ENCODE results near the gene PHTF2. TPM values are rescaled to one million over a fixed set of nuclear protein-coding genes. Genes with fewer than 3 reads are reported as not detected.

The PHTF2 gene
- total RNA-seq, 2 experiments from 2014 or later: 24.5 to 25.3 TPM

DNA sequence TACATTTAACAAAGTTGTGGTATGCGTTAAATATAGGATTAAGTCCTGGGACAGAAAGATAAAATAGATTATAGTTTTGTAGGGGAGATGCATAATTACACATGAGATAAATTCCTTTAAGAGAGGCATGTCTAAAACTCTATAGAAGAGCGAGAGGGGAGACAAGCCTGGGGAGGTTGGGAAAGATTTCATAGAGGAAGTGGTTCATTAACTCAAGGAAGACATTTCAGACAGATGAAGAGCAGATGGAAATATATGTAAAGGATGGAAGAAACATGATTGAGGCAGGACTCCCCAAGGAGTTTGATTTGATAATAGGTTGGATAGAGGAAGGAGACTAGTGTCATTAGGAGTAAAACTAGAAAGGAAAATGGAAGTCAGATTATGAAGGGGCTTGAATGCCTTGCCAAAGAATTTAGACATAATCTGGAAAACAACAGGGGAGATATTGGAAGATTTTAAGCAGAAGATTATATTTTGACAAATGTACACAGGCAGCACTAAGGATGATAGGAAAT lies 96.1 kb downstream of the PHTF2 start:
- CTCF ChIA-PET: no interaction called here
- Mint-ChIP-seq H3K27ac (no peak overlapping the region), H3K27me3 (ENCODE audit: low read depth) (no peaks in the 10 kb centered on the region), H3K9me3 (no peaks in the 10 kb centered on the region), H3K4me3 (no peak overlapping the region), H3K36me3 (ENCODE audit: low read depth) (peaks cover 3% of the 10 kb centered on the region), H3K4me1 (ENCODE audit: low read depth) (peaks cover 2% of the 10 kb centered on the region)
- intact Hi-C loops (cut with micrococcal nuclease): no loop called here
- DNase-seq: no peak

DNA sequence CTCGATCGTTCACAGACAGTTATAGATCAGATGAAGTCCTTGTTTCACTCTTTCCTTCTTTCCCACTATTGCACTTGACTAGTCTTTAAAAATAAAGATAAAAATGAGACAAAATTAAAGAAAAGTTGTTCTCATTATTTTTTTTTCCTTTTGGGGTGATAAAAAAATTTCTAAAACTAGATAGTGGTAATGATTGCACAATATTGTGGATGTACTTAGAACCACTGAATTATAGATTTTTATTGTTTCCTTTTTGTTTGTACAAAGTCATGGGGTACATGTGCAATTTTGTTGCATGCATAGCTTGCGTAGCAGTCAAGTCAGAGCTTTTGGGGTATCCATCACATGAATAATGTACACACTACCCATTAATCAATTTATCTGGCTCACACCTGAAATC lies 97.3 kb downstream of the PHTF2 start:
- CTCF ChIA-PET: interaction anchor here (0.6 kb wide), 1 partner anchor 136 kb away, joined by 3 read pairs; no protein-coding TSS in a partner anchor
- Mint-ChIP-seq H3K4me3 (no peak overlapping the region), H3K9me3 (no peaks in the 10 kb centered on the region), H3K4me1 (ENCODE audit: low read depth) (no peaks in the 10 kb centered on the region), H3K36me3 (ENCODE audit: low read depth) (no peaks in the 10 kb centered on the region), H3K27me3 (ENCODE audit: low read depth) (no peaks in the 10 kb centered on the region), H3K27ac (no peak overlapping the region)
- intact Hi-C loops (cut with micrococcal nuclease): no loop called here
- DNase-seq: no peak

DNA sequence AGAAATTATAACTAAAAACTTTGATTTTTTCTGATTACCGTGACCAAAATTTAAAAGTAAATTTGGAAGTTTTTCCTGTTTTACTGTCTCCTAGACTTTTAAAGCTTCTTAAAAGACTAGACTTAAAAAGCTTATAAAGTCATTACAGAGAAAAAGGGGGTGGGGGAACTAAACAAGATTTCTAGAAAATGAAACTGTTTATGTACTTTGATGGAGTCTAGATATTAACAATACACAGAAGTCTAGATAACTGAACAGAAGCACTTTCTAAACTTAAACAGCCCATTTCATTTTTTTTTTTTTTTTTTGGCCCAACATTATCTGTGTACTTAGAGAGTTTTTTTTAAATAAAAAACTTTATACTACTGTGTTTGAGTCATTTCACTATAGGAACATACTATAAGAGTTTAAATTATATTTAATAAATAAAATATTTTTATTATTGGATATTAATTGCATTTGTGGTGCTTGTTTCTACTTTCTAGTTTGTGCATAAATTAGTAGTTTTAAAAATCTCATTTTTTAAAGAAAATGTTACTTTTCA lies 98.5 kb downstream of the PHTF2 start:
- H3K4me3 Mint-ChIP-seq: no peak overlapping the region
- intact Hi-C loops (cut with micrococcal nuclease): no loop called here
- no peaks in the 10 kb centered on the region for H3K9me3 Mint-ChIP-seq
- H3K4me1 Mint-ChIP-seq (ENCODE audit: low read depth): no peaks in the 10 kb centered on the region
- CTCF ChIA-PET: interaction anchor here (0.6 kb wide), 1 partner anchor 9 kb away, joined by 3 read pairs; no protein-coding TSS in a partner anchor
- no peaks in the 10 kb centered on the region for H3K36me3 Mint-ChIP-seq (ENCODE audit: low read depth)
- H3K27me3 Mint-ChIP-seq (ENCODE audit: low read depth): no peaks in the 10 kb centered on the region
- no peak for DNase-seq
- H3K27ac Mint-ChIP-seq: no peak overlapping the region

DNA sequence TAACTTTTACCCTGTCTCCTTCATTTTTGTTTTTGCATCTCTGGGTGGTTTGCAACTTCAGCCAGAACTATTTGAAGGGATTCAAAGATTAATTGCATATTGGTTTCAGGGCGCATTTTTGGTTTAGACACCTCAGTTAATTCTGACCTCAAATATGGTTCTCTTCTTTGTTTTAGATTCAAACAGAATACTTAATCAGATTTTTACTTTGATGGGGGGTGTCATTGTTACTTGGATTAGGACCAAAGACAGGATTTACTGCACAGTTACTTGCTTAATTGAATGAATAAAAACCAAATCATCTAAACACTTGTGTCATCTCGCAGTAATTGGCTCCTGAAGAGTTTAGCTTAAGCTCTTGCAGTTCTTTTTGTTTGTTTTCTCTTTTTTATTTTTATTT lies 100.9 kb downstream of the PHTF2 start:
- no peaks in the 10 kb centered on the region for H3K9me3 Mint-ChIP-seq
- no peak overlapping the region for H3K27ac Mint-ChIP-seq
- H3K4me1 Mint-ChIP-seq (ENCODE audit: low read depth): no peaks in the 10 kb centered on the region
- H3K27me3 Mint-ChIP-seq (ENCODE audit: low read depth): no peaks in the 10 kb centered on the region
- DNase-seq: no peak
- H3K36me3 Mint-ChIP-seq (ENCODE audit: low read depth): no peaks in the 10 kb centered on the region
- intact Hi-C loops (cut with micrococcal nuclease): no loop called here
- H3K4me3 Mint-ChIP-seq: no peak overlapping the region
- CTCF ChIA-PET: interaction anchor here (1.0 kb wide), 1 partner anchor 18 kb away, joined by 3 read pairs; no protein-coding TSS in a partner anchor

DNA sequence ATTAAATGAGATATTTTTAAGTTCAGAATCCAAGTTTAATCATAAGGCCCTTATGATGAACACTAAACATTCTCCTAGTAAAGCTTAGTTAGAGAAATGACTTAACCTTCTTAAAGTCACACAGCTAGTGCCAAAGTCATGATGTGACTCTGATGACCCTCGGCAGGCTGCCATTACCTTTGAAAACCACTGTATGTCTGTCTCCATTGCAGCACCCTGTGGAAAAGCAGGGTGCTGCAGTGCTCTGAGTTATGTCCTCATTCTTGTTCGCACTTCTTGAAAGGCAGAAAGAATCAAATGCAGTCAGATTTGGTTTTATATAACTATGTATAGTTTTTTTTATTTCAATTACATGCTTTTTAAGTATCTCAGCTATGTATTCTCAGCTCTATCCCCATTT lies 105.0 kb downstream of the PHTF2 start:
- no peaks in the 10 kb centered on the region for H3K27me3 Mint-ChIP-seq (ENCODE audit: low read depth)

DNA sequence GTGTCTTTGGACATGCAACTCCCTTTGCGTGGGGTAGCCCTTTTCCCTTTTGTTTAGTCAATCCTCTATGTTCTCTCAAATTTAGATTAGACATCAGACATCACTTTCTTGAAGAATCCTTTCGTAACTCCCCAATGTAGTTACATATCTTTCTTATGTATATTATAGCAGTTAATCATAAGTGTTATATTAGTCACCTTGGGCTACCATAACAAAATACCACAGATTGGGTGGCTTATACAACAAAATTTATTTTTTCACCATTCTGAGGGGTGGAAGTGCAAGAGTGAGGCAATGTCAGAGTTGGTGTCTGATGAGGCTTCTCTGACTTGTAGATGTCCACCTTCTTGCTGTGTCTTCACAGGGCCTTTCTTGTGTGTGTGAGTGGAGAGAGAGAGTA lies 105.7 kb downstream of the PHTF2 start:
- intact Hi-C loops (cut with micrococcal nuclease): no loop called here
- no peak for DNase-seq
- Mint-ChIP-seq H3K27ac (no peak overlapping the region), H3K4me3 (no peak overlapping the region), H3K36me3 (ENCODE audit: low read depth) (peaks cover 1% of the 10 kb centered on the region), H3K4me1 (ENCODE audit: low read depth) (no peaks in the 10 kb centered on the region), H3K27me3 (ENCODE audit: low read depth) (no peaks in the 10 kb centered on the region), H3K9me3 (no peaks in the 10 kb centered on the region)
- CTCF ChIA-PET: interaction anchor here (3.3 kb wide), 1 partner anchor 252 kb away, joined by 9 read pairs; no protein-coding TSS in a partner anchor

More for the DNA sequence above, 105.0 kb downstream of the PHTF2 start:
- Mint-ChIP-seq H3K27ac (no peak overlapping the region), H3K36me3 (ENCODE audit: low read depth) (peaks cover under 1% of the 10 kb centered on the region), H3K4me3 (no peak overlapping the region), H3K4me1 (ENCODE audit: low read depth) (no peaks in the 10 kb centered on the region), H3K9me3 (no peaks in the 10 kb centered on the region)
- CTCF ChIA-PET: interaction anchor here (3.3 kb wide), 1 partner anchor 251 kb away, joined by 9 read pairs; no protein-coding TSS in a partner anchor
- no peak for DNase-seq
- intact Hi-C loops (cut with micrococcal nuclease): loop anchor here (2.0 kb wide), 1 partner anchor 105 kb away; the partner anchor contains the start of genes PHTF2 and TMEM60

DNA sequence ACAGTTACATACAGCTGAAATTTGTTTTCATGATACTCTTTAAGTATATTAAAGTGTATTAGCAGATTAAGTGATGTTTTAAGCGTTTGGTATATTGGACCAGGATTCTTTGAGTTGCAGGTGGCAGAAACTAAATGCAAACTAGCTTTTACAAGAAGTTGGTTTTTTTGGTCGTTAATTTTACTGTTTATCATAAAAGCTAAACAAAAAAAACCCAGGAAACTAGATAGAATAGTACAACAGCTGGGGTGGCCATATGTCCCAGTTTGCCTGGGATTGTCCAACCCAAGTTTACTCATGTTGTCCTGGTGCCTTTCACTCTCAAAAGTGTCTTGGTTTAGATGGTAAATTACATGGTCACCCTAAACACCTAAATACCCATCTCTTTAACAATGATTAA lies 108.7 kb downstream of the PHTF2 start:
- H3K27me3 Mint-ChIP-seq (ENCODE audit: low read depth): no peaks in the 10 kb centered on the region
- no peak for DNase-seq
- H3K36me3 Mint-ChIP-seq (ENCODE audit: low read depth): peaks cover 6% of the 10 kb centered on the region
- intact Hi-C loops (cut with micrococcal nuclease): no loop called here
- H3K4me1 Mint-ChIP-seq (ENCODE audit: low read depth): peaks cover 2% of the 10 kb centered on the region
- no peak overlapping the region for H3K4me3 Mint-ChIP-seq
- no peak overlapping the region for H3K27ac Mint-ChIP-seq
- no peaks in the 10 kb centered on the region for H3K9me3 Mint-ChIP-seq
- CTCF ChIA-PET: no interaction called here

DNA sequence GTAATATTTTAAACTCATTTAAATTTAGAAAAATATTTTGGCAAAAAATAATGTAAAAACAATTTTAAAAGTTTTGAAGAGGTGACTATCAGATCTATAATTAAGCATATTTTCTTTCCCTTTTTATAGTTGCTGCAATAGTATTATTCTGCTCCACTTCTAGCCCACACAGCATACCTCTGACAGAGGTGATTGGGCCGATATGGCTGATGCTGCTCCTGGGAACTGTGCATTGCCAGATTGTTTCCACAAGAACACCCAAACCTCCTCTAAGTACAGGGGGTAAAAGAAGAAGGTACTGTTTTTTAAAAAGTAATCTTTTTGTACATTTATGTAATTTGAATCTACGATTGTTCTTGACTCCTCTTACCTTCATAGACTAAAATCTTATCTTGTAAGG lies 110.1 kb downstream of the PHTF2 start:
- Mint-ChIP-seq H3K4me3 (no peak overlapping the region), H3K4me1 (ENCODE audit: low read depth) (peaks cover 2% of the 10 kb centered on the region), H3K9me3 (no peaks in the 10 kb centered on the region), H3K36me3 (ENCODE audit: low read depth) (peaks cover 6% of the 10 kb centered on the region), H3K27me3 (ENCODE audit: low read depth) (no peaks in the 10 kb centered on the region), H3K27ac (no peak overlapping the region)
- CTCF ChIA-PET: interaction anchor here (0.5 to 0.6 kb wide), 2 partner anchors 10 to 39 kb away, joined by 3 to 5 read pairs; no protein-coding TSS in a partner anchor
- intact Hi-C loops (cut with micrococcal nuclease): no loop called here
- DNase-seq: no peak

DNA sequence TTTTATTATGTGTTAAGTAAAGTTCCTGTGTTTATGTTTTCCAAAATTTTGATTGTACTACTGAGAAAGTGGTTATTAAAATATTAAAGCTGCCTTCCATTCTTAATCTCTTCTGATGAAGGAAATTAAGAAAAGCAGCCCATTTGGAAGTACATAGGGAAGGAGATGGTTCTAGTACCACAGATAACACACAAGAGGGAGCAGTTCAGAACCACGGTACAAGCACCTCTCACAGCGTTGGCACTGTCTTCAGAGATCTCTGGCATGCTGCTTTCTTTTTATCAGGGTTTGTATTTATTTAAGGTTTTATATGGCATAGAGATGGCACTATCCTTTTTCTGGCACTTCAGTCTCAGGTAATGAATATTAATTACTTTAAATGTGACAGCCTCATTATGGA lies 111.6 kb downstream of the PHTF2 start:
- Mint-ChIP-seq H3K4me3 (no peak overlapping the region), H3K9me3 (no peaks in the 10 kb centered on the region), H3K27ac (no peak overlapping the region), H3K36me3 (ENCODE audit: low read depth) (peaks cover 6% of the 10 kb centered on the region), H3K4me1 (ENCODE audit: low read depth) (peaks cover 3% of the 10 kb centered on the region), H3K27me3 (ENCODE audit: low read depth) (no peaks in the 10 kb centered on the region)
- CTCF ChIA-PET: no interaction called here
- DNase-seq: no peak
- intact Hi-C loops (cut with micrococcal nuclease): no loop called here

DNA sequence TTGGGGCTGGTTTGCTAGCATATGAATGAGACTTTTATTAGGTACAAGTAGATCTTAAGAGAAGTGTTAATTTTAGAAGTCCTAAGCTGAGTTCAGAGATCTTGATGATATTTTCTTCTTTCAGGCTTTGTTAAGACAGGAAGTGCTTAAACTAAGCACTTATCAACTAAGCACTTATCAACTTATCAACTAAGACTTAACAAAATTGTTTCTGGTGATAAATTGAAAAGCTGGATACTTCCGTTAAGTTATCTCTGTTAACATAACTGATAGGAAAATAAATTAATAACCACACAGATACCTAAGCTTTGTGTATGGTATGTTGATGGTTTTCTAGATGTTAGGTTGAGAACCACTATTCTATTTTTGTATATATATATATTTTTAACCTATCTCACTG lies 113.7 kb downstream of the PHTF2 start:
- Mint-ChIP-seq H3K4me3 (no peak overlapping the region), H3K36me3 (ENCODE audit: low read depth) (peaks cover 6% of the 10 kb centered on the region), H3K4me1 (ENCODE audit: low read depth) (peaks cover 3% of the 10 kb centered on the region), H3K9me3 (no peaks in the 10 kb centered on the region), H3K27me3 (ENCODE audit: low read depth) (no peaks in the 10 kb centered on the region), H3K27ac (no peak overlapping the region)
- CTCF ChIA-PET: no interaction called here
- intact Hi-C loops (cut with micrococcal nuclease): no loop called here
- DNase-seq: no peak

DNA sequence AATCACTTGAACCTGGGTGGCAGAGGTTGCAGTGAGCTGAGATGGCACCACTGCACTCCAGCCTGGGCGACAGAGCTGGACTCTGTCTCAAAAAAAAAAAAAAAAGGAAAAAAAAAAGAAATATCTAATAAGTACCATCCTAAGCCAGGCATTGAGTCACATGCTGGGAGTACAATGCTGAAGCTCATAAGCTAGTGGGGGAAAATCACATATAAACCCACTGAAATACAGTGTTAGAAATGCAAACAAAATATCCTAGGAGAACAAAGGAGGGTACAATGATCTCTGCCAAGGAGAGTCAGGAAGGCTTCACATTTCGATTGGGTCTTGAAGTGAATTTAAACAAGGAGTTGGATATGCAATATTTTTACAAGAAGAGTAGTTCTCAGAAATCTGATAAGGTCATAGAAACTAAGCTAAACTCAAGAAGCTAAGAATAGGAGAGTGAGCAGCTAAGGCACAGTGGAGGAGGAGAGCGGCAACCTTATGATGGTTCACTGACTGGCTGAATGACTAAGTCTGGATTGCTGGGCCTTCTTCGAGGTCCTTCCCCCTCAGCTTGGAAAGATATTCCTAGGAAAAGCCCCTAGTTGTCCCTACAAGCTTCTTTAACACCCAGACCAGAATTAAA lies 115.5 kb downstream of the PHTF2 start:
- Mint-ChIP-seq H3K9me3 (no peaks in the 10 kb centered on the region), H3K27ac (no peak overlapping the region), H3K36me3 (ENCODE audit: low read depth) (peaks cover 5% of the 10 kb centered on the region), H3K27me3 (ENCODE audit: low read depth) (no peaks in the 10 kb centered on the region), H3K4me3 (no peak overlapping the region), H3K4me1 (ENCODE audit: low read depth) (peaks cover 3% of the 10 kb centered on the region)
- CTCF ChIA-PET: interaction anchor here (0.7 kb wide), 1 partner anchor 256 kb away, joined by 3 read pairs; no protein-coding TSS in a partner anchor
- intact Hi-C loops (cut with micrococcal nuclease): no loop called here
- DNase-seq: no peak

DNA sequence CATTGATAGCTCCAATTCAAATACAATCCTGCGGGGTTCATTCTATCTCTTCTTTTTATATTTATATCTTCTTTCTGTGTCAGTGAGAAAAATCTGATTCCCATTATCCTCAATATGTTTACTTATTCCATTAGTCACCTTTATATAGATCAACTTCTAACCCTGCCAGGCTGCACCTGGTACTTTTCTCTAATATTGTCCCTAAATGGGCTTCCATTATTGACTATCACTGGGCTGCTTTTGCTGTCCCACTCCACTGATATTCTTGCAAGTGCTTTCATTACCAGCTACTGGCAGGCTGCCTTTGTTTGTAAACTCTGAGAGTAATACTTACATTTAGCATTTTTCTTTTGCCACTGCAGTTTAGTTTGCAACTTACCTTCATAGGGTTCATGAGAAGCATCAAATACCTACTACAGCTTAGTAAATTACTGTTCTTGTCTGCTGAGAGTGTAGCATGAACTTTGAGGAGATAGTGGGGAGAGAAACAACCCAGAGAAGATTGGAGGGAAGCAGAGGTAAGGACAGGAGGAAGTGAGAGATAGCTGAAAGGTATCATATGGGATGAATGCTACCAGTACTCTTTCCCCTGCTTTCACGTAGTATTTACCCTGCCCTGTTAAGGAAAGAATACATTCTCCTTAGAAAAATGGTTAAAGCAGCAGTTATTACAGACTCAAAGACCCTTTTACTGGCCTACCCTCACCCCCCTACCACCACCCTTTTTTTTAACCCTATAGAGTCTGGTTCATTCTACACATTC lies 119.1 kb downstream of the PHTF2 start:
- Mint-ChIP-seq H3K4me1 (ENCODE audit: low read depth) (peaks cover 2% of the 10 kb centered on the region), H3K4me3 (no peak overlapping the region), H3K9me3 (no peaks in the 10 kb centered on the region), H3K27ac (no peak overlapping the region), H3K36me3 (ENCODE audit: low read depth) (no peaks in the 10 kb centered on the region), H3K27me3 (ENCODE audit: low read depth) (no peaks in the 10 kb centered on the region)
- no peak for DNase-seq
- CTCF ChIA-PET: interaction anchor here (0.5 to 0.8 kb wide), 4 partner anchors 12 to 260 kb away, joined by 3 to 4 read pairs (median 3); no protein-coding TSS in a partner anchor
- intact Hi-C loops (cut with micrococcal nuclease): no loop called here
